ENCODE data around the gene GIT1.

GRCh38 chr17:29616300-29617048 lies 27.0 kb upstream of the GIT1 start:
- TF ChIP-seq ZNF549 (CRISPR knock-in tag; IDR thresholded peaks at IDR 0.05) (no peak), ARNTL (CRISPR knock-in tag; IDR thresholded peaks at IDR 0.05) (no peak), SSRP1 (CRISPR knock-in tag; IDR thresholded peaks at IDR 0.05) (no peak), ZSCAN30 (CRISPR knock-in tag; IDR thresholded peaks at IDR 0.05) (no peak), PHF8 (CRISPR knock-in tag; IDR thresholded peaks at IDR 0.05) (no peak), AHR (CRISPR knock-in tag; IDR thresholded peaks at IDR 0.05) (no peak)
- TF ChIP-seq, protein P1, sequence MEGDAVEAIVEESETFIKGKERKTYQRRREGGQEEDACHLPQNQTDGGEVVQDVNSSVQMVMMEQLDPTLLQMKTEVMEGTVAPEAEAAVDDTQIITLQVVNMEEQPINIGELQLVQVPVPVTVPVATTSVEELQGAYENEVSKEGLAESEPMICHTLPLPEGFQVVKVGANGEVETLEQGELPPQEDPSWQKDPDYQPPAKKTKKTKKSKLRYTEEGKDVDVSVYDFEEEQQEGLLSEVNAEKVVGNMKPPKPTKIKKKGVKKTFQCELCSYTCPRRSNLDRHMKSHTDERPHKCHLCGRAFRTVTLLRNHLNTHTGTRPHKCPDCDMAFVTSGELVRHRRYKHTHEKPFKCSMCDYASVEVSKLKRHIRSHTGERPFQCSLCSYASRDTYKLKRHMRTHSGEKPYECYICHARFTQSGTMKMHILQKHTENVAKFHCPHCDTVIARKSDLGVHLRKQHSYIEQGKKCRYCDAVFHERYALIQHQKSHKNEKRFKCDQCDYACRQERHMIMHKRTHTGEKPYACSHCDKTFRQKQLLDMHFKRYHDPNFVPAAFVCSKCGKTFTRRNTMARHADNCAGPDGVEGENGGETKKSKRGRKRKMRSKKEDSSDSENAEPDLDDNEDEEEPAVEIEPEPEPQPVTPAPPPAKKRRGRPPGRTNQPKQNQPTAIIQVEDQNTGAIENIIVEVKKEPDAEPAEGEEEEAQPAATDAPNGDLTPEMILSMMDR (CRISPR knock-in tag; IDR thresholded peaks at IDR 0.05): no peak
